Ureter (tissue), 1 donor: Measurements from ENCODE around the gene METRNL. TPM values are rescaled to one million over a fixed set of nuclear protein-coding genes. Genes with fewer than 3 reads are reported as not detected.
"Not testable (repeated sequence)": the region's sequence is repeated elsewhere in the genome, so short reads cannot be mapped to it uniquely, and the experiment has no call there.

ENCODE experiments used
- DNase-seq: peaks from one replicate; pipeline ENCODE4 v3.0.0-alpha.2; 2020; ENCODE audit warnings: low spot score
- total RNA-seq: library from RNA; stranded (reverse); gene quantifications from one replicate; pipeline ENCODE4 v1.2.4, GENCODE V29; 2023
- donor health status: DM: yes; HTN: yes; CAD: no.

Gene METRNL
- total RNA-seq, 1 donor from 2014 or later, result 74.4 TPM

DNA sequence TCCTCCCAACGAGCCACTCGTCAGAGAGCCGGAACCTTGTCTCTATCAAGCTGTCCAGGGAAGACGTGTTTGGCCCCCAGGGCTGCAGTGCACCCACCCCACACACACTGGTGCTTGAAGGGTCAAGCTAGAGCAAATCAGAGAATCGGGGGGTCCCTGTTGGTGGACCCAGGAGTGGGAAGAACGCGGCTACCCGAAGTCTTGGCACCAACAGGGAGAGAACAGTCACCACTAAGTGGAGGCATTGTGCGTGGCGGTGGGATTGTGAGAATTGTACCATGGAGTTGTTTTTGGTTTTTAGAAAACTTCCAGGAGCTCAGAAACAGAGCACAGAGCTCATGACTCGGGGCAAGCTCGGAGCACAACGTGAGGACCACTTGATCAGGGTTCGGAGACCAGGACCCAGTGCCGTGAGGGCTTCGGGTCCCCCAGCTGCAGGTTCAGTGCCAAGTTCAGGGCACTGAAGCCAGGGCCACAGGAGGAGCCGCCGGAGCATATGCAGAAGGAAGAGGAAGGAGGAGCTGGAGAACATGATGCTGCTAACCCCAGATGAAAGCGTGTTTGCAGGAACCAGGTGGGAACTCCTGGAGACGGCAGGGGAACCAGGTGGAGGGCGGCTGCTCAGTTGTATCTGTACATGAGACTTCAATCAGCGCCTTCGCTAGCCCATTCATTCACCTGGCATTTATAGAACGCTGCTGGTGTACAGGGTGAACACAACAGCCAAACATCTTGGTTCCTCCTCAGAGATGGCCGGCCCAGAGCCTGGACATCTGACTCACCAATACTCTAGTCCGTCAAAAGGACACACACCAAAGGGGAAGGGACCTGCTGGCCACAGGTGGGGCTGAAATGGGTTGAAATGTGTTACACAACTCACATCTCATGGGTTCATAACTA lies 42.8 kb downstream of the METRNL start:
- no peak for DNase-seq

DNA sequence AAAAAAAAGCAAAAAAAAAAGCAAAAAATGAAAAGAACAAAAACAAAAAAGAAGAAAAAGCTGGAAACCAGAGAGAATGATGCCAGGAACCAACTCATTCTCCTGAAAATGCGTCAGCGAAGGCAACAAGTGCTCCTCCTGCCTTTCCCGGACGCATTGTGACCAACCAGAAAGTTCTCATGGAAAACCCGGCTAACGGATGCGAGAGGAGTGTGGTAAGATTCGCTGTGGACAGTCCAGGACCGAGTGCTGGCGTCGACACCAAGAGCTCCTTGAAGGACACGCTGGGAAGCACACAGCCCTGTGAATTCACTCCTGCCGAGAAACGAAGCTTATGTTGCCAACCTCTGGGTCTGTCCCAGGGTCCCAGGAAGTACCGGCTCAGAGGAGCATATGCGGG lies 43.4 kb downstream of the METRNL start:
- DNase-seq, result no peak

DNA sequence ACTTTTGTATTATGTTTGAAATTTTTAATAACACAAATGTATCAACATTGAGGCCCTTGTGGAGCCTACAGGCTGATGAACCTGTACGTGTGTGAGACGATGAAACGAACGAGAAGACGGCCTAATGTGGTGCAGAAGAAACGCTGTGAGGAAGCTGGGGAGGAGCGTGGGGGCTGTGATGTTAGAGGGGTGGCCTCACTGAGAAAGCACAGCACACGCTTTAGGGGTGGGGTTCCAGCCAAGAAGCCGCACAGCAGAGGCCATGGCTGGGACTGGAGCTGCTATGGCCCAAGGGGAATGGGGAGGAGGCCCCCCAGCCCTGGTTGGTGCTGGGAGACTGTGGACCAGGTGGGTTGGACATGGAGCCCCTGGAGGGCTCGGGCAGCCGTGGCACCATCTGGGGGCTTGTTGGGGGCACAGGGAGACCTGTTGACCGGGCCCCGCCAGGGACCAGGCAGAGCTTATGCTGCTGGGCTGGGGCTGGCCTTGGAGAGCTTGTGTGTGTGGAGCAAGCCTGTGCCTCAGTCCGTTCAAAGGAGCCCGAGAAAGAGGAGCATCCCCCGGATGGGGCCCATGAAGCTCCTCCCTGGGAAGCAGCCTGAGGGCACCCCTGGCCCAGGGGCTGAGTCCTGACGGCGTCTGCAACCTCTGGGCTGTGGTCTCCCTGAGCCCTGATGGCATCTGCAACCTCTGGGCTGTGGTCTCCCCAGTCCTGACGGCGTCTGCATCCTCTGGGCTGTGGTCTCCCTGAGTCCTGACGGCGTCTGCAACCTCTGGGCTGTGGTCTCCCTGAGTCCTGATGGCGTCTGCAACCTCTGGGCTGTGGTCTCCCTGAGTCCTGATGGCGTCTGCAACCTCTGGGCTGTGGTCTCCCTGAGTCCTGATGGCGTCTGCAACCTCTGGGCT lies 44.7 kb downstream of the METRNL start:
- DNase-seq, result no peak

DNA sequence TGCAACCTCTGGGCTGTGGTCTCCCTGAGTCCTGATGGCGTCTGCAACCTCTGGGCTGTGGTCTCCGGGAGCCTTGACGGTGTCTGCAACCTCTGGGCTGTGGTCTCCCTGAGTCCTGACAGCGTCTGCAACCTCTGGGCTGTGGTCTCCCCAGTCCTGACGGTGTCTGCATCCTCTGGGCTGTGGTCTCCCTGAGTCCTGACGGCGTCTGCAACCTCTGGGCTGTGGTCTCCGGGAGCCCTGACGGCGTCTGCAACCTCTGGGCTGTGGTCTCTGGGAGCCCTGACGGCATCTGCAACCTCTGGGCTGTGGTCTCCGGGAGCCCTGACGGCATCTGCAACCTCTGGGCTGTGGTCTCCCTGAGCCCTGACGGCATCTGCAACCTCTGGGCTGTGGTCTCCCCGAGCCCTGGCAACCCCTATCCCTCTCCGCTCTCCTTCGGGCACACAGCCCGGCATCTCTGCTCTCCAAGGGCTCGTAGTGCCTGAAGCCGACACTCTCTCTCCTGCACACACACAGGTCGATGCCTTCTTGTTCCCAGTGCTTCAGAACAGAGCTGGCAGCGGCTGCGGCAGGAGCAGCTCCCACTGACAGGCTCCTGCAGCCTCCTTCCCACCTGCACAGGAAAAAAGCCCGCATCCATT lies 45.6 kb downstream of the METRNL start:
- DNase-seq, result no peak

DNA sequence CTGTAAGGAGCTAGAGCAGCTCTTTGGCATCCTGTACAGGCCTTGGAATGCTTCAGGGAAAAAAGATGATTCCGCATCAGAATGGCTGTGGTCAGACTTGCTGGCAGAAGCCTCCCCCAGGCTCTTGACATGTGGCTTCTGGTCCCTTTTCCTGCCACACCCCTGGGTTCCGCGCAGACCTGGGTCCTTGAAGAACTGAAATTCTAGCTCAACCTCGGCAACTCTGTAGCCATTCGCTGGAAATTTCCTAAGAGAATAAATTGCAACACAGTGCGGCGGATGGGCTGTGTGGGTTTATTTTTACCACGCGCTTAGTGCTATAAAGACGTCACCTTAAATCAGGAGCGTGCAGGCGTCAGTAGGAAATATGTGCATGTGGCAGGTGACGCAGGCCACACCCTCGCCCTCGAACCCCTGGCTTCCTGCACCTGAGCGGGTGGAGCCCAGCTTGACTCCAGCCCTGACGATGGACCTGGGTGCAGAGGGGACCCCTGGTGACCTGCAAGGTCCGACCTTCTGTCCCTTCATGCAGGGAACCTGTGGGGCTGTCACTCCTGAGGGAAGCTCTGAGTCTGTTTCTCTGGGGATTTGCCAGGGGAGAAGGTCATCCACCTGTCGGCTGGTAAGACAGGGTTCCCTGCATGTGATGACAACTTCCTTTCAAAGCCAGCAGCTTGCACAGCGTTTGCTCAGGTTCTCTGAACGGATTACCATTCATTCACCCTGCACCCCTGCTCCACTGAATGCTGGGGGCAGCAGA lies 46.3 kb downstream of the METRNL start:
- no peak for DNase-seq

DNA sequence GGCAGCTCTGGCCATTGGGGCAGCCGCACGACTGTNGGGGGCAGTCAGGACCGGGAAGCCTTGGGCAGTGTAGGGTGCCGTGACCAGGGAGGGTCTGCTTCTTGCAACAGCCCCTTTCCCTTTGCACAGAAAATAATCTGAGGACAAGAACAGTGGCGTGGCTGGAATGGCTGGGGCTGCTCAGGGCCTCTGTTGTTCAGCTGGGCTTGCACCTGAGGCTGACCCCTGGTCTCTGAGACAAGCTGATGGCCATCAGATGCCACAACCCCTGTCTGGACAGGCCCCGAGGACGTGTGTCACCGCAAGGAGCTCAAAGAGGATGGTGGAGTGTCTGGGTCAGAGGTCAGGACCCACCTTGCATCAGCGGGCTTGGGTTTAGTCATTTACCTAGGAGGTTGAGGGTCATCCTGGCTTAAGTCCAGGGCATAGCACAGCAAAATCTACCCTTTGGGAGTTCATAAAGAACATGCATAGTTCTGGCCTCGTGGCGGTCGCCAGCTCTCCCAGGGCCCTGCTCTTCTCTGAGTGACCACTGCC lies 46.9 kb downstream of the METRNL start:
- DNase-seq, result no peak

DNA sequence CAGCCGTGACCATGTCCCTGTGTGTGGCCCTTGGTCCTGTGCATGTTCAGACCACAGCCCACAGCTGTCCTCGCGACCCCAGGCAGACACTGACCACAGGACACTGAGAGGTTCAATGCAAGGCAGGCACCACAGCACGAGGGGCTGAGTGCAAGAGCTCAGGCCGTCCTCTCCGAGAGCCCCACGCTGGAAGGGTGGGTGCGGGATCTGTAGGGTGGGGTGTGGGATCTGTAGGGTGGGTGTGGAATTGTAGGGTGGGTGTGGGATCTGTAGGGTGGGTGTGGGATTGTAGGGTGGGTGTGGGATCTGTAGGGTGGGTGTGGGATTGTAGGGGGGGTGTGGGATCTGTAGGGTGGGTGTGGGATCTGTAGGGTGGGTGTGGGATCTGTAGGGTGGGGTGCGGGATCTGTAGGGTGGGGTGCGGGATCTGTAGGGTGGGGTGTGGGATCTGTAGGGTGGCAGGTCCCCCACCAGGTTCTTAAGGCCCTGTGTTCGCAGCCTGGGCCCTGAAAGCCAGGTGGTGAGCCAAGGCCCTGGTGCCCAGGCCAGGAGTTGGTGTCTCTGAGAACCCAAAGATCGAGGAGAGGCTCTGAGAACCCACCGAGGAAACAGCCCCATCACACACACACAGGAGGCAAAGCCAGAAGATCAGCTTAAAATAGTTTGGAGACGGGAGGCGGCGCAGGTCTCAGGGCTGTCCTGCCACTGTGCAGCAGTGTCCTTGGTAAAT lies 48.2 kb downstream of the METRNL start:
- DNase-seq, result no peak

DNA sequence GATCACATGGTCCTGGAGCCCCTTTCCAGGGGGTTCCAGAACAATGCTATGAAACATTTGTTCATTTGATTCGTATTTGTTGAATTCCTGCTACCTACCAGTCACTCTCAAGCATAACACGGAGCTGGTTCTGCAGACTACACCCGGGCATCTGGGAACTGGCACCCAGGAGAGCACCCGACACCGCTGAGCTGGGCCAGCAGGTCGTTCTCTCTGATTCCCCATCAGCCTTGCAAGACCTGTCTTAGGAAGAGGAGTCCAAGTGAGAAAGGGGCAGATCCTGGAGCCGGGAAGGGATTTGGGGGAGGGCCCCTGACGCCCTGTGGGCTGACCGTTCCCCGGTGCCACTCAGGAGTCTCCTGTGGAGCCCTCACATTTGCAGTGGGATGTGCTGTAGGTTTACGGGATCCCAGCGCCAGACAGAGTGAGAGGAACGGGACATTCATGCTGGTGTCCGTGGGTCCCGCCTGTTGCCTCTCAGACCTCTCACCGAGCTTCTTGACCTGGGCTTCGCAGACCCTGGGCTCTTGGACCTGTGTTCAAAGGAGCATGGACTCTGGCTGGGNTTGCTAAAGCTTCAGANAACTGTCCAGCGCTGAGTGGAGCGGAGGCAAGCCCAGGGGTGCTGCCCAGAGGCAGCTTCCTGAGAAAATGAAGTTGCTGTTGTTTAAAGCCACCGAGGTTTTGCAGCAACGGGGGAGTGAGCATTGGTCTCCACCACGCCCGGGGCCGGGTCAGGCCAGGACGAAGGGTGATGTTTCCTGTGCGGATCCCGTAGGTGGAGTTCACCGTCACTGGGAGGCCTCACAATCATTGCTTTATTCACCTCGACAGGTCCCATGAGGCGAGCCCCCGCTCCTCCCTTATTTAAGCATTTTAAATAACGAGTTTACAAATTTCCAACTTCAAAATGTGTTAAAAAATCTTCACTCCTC lies 49.2 kb downstream of the METRNL start:
- no peak for DNase-seq

DNA sequence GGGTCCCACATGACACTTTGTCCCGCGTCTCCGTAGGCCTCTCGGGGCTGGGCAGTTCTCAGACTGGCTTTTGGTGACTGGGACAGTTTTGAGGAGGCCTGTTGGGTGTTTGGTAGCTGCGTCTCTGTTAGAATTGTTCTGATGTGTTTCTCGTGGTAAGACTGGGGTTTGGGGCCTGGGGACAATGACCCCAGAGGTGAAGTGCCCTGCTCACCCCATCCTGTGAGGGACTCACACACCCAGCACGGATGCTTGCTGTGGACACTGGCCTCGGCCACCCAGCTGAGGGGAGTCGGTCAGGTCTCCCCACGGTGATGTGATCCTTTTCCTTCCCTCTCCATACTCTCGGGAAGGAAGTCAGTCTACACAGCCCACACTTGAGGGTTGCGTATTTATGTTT lies 50.3 kb downstream of the METRNL start:
- no peak for DNase-seq

DNA sequence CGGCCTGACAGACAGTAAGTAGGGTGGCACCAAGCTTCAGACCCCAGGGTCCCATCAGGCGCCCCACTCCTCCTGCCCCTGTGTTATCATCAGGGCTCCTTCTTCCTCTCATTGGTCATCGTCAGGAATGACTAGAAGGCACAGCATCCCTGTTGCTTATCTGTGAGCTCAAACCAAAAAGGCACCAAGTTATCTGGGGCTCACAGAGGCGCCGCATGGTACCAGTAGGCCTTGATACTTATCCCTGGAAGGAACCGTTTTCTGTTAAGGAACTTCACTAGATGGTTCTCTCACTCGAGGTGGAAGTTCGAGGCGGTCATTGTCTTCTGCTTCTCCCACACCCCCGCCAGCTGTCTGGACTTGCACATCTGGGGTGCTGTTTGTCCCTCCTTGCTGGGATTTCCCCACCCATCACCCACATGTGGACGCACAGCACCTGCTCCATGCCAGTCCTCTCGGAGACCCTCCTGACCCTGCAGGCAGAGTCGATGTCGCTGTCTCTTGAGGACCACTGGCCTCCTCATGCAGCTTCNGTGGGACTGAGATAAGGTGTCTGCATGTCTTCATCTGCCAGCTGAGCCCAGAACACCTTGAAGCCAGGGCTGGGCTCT lies 52.1 kb downstream of the METRNL start:
- no peak for DNase-seq

DNA sequence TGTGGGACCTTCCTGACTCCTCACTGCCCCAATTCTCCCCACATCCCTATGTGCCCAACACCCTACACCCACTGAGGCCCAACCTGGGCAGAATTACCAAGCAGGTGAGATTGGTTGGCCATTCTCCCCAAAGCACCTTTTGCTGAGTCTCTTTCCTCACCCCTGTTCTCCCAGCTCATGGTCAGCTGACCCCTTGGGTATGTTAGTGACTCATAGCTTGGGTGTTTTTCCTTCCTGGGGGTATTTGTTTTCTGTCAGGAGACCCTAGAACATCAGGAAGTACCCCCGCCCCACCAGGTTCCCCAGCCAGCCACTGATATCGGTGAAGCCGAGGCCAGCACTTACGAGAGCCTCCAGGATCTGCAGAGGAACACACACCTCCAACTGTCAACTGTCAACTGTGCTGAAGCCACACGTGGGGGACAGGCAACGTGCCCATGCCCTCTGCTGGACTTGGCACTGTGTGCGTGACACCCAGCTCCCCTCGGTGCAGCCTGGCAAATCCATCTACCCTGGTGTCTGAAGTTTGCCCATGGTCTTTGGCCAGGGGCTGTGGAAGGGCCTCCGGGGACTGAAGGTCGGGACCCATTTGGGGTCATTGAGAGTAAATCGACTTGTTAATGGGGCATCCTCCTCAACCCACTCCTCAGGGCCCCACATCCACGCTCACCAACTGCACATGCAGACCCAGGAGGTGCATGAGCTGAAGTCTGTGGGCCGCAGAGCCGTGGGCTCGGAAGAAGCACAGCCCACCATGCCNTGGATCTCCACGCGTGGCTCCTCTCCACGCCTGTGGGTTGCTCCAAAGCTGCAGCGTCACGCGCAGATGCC lies 53.1 kb downstream of the METRNL start:
- no peak for DNase-seq

DNA sequence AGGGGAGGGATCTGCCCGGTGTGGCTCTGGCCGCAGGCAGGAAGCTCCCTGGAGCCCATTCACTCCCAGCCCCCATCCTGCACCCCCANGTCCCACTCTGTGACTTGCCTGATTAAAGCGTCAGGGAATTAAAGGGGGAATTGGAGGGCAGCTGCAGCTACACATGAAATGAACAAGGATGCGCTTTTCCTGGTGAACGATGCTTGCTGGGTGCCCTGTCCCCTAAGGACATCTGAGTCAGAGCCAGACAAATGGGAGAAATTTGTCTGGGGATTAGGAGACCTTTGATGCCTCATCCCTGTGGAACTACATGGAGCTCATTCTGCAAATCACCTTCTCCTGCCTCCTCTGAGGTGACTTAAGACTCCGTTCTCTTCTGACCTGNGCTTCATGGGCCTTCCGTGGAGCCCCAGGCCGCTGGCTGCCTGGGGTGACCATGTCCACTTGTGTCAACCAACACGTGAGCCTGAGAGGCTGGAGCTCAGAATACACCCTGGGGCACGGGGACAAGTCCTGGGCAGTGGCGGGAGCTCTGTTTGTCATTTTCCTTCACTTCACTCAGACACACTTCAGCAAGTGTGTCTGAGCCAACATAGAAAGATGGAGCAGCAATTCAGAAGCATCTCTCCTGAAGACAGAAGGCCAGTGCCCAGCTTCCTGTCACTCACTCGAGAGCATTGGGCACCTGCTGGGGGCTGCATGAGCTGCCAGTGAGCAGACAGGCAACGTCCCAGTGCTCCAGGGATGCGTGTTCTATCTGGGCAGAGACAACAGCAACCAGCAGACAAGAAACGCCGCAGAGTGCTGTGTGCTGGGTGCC lies 54.1 kb downstream of the METRNL start:
- no peak for DNase-seq

DNA sequence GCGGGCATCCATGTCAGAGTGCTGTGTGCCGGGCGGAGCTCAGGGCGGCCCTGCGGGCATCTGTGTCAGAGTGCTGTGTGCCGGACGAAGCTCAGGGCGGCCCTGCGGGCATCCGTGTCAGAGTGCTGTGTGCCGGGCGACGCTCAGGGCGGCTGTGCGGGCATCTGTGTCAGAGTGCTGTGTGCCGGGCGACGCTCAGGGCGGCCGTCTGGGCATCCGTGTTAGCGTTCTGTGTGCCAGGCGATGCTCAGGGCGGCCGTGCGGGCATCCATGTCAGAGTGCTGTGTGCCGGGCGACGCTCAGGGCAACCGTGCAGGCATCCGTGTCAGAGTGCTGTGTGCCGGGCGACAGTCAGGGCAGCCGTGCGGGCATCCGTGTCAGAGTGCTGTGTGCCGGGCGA lies 55.0 kb downstream of the METRNL start:
- DNase-seq, result not testable (repeated sequence)

DNA sequence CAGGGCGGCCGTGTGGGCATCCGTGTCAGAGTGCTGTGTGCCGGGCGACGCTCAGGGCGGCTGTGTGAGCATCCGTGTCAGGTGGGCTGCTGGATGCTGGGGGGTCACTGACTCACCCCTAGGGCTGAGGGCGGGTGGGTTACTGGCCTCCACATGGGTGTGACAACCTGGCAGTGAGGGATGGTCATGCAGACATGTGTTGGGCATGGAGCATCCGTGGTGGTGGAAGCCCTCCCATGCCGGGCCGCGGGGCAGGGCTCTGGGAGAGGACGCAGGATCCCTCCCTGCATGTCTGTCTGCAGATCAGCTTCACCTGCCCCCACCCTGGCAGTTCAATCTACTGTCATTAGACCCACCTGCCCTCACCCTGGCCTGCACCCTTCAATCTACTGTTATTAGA lies 56.3 kb downstream of the METRNL start:
- peak; percentile 41 for DNase-seq

DNA sequence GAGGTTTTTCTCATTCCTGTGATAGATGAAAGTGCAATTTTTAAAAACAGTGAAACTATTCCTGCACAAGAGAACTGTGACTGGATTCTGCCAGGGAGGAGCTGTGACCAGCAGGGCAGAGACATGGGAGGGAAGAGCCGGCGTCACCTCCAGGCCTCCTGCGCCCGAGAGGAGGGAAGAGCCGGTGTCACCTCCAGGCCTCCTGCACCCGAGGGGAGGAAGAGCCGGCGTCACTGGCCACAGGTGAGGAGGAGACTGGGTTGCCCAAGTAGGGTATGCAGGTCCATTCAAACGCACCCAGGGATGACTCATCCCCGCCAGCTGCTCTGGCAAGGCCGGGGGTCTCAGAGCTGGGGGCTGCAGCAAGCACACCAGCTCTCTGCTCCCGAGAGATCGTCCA lies 56.7 kb downstream of the METRNL start:
- peak; percentile 34 for DNase-seq

DNA sequence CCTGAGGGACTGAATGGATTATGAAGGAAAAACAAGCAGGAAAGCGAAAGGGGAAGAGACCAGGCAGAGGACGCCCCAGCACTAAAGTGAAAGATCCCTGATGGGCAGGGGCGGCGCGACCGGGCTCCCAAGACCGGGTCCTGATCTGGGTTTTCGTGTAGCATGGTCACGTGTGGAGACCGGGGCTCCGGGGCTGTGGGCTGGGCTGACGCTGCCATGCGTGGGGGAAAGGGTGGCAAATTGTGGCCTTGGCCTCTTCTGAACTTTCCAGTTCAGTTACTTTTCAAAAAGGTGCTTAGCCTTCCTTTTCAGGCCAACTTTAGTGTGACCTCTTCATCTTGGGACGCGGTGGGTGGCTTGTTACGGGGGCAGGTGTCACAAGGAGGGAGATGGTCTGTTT lies 57.5 kb downstream of the METRNL start:
- no peak for DNase-seq

DNA sequence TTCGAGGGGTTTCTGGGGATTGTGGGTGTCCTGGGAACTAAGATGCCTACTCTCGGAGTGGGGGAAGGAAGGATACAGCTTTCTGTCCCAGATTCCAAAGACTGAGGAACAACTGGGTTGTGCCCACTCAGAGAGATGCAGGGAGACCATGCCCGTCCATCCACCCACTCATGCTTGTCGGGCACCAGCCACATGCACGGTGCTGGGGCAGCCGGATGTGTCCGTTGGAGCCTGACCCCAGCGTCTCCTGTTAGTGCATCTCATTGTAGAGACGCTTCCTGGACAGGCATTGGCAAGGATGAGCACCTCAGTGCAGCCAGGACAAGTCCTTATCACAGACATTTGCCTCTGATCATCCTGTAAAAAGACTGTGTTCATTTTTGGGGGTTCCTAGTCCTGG lies 58.1 kb downstream of the METRNL start:
- no peak for DNase-seq
